Measurements from ENCODE around the gene MOB3B.

GRCh38 chr9:27335075-27335474, 194.5 kb downstream of the MOB3B start:
- TF ChIP-seq CTCF (IDR thresholded peaks at IDR 0.05) (no peak), POLR2A (IDR thresholded peaks at IDR 0.05) (no peak)
